Activated T-cell treated with anti-CD3 and anti-CD28 coated beads, Interleukin-2, amount 50 U/mL, for 4 hours (primary cell): Measurements from ENCODE around the gene PPM1M. TPM values are rescaled to one million over a fixed set of nuclear protein-coding genes. Genes with fewer than 3 reads are reported as not detected.
A peak's percentile ranks its signal among the peaks of the same experiment; 100 is the strongest.
"Not testable (repeated sequence)": the region's sequence is repeated elsewhere in the genome, so short reads cannot be mapped to it uniquely, and the experiment has no call there.

Experiments
- ATAC-seq, 2 donors: fragments of 200-7000 bp; cut with Tn5 transposase; one replicate each; pipeline ENCODE4 v1.10.0; 2021
- DNase-seq: peaks from one replicate; pipeline ENCODE4 v3.0.0-alpha.2; 2020
- H3K27me3 Mint-ChIP-seq: one replicate; pipeline ENCODE4 v1.8.0; 2021; ENCODE audit warnings: low read depth, mixed read lengths
- H3K36me3 Mint-ChIP-seq: one replicate; pipeline ENCODE4 v1.8.0; 2022; ENCODE audit warnings: mixed read lengths; ENCODE audit not compliant: insufficient read depth
- H3K4me1 Mint-ChIP-seq: one replicate; pipeline ENCODE4 v1.8.0; 2021; ENCODE audit warnings: low read depth, mixed read lengths
- H3K4me3 Mint-ChIP-seq: one replicate; pipeline ENCODE4 v1.8.0; 2021; ENCODE audit warnings: mild to moderate bottlenecking, moderate library complexity, mixed read lengths
- H3K9me3 Mint-ChIP-seq: one replicate; pipeline ENCODE4 v1.8.0; 2021; ENCODE audit warnings: mixed read lengths
- total RNA-seq, 3 donors: library from RNA; stranded (reverse); gene quantifications; one replicate each; pipeline ENCODE4 v1.2.1, GENCODE V29; 2021

PPM1M gene
- total RNA-seq, 3 donors from 2014 or later, result 26.6 to 40.0 (median 39.7) TPM

GRCh38 chr3:52278510-52279069 is 33.0 kb downstream of the PPM1M start, which contains the start of gene WDR82:
Gene WDR82 (minus strand): TSS chr3:52278649. CDS start chr3:52278361, 288 bp downstream.
- Mint-ChIP-seq H3K4me3 (peak within 1 kb of the TSS; percentile 95), H3K36me3 (peaks cover 21% of the 10 kb centered on the region), H3K4me1 (peaks cover 60% of the 10 kb centered on the region), H3K27me3 (no peaks in the 10 kb centered on the region), H3K9me3 (no peaks in the 10 kb centered on the region)
- ATAC-seq (peak; percentile 82 to 83), DNase-seq (peak; percentile 98)

GRCh38 chr3:52279596-52279995 is 34.0 kb downstream of the PPM1M start:
- Mint-ChIP-seq H3K9me3 (no peaks in the 10 kb centered on the region), H3K27me3 (no peaks in the 10 kb centered on the region), H3K4me1 (peaks cover 52% of the 10 kb centered on the region), H3K36me3 (peaks cover 15% of the 10 kb centered on the region), H3K4me3 (peak overlapping the region; percentile 95)
- DNase-seq (no peak), ATAC-seq (no peak)

GRCh38 chr3:52280050-52280461 is 34.5 kb downstream of the PPM1M start:
- no peaks in the 10 kb centered on the region for H3K9me3 Mint-ChIP-seq
- DNase-seq, result no peak

DNA sequence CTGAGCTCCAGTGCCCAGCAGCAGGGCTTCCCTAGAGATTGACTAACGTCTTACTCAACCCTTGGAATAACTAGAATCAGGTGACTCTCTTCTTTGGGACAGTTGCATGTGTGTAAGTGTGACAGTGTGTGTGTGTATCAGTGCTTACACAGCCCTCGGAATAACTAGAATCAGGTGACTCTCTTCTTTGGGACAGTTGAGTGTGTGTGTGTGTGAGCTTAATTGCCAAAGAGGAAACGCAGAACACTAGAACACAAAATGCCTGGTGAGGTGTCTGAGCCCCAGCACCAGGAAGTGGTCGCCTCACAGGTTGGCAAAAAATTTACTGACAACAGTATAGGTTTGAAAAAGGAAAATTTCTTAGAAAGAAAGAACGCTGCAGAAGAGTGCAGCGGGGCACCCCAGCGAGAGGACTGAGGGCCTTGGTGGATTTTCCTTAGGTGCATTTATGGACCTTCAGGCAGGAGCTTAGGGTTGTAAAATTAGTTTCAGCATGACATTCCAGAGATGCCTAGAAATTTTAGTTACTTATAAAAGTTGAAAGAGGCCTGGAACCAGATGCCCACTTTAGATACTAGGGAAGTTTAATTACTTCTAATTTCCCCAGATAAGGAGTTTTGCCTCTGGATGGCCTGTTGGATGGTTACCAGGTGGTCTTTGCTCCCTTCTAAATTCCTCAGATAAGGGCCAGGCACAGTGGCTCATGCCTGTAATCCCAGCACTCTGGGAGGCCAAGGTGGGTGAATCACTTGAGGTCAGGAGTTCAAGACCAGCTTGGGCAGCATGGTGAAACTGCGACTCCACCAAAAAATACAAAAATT is 36.6 kb downstream of the PPM1M start:
- ATAC-seq (no peak), DNase-seq (peak; percentile 24)
- H3K9me3 Mint-ChIP-seq, result no peaks in the 10 kb centered on the region
- peaks cover 4% of the 10 kb centered on the region for H3K36me3 Mint-ChIP-seq
- H3K4me3 Mint-ChIP-seq, result peak overlapping the region; percentile 45
- peaks cover 49% of the 10 kb centered on the region for H3K4me1 Mint-ChIP-seq
- H3K27me3 Mint-ChIP-seq, result no peaks in the 10 kb centered on the region

More at GRCh38 chr3:52280050-52280461, 34.5 kb downstream of the PPM1M start:
- no peak for ATAC-seq
- H3K27me3 Mint-ChIP-seq, result no peaks in the 10 kb centered on the region
- H3K4me3 Mint-ChIP-seq, result peak overlapping the region; percentile 95
- peaks cover 51% of the 10 kb centered on the region for H3K4me1 Mint-ChIP-seq
- H3K36me3 Mint-ChIP-seq, result peaks cover 15% of the 10 kb centered on the region

DNA sequence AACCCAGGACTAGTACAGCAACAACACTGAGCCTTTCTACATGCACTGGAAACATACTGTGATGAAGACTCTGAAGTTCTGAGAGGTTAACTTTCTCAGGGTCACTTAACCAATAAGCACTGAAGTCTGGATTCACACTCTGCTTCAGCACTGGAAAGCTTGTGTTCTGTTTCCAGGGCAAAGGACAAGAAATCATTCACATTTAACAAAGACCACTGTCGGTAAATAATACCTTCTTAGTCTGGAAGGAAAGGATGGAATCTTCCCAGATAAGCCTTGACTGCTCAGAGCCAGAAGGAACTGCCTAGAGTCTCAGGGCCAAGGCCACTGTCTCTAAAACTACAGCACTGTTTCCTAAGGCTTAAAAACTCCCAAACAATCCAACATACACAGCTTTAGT is 37.7 kb downstream of the PPM1M start:
- Mint-ChIP-seq H3K9me3 (no peaks in the 10 kb centered on the region), H3K27me3 (no peaks in the 10 kb centered on the region), H3K36me3 (no peaks in the 10 kb centered on the region), H3K4me3 (no peak overlapping the region), H3K4me1 (peaks cover 51% of the 10 kb centered on the region)
- DNase-seq (no peak), ATAC-seq (no peak)

GRCh38 chr3:52284051-52284450 is 38.5 kb downstream of the PPM1M start:
- not testable (repeated sequence) for H3K36me3 Mint-ChIP-seq, H3K27me3 Mint-ChIP-seq, H3K4me3 Mint-ChIP-seq, H3K9me3 Mint-ChIP-seq, DNase-seq, ATAC-seq
- peaks cover 55% of the 10 kb centered on the region for H3K4me1 Mint-ChIP-seq

DNA sequence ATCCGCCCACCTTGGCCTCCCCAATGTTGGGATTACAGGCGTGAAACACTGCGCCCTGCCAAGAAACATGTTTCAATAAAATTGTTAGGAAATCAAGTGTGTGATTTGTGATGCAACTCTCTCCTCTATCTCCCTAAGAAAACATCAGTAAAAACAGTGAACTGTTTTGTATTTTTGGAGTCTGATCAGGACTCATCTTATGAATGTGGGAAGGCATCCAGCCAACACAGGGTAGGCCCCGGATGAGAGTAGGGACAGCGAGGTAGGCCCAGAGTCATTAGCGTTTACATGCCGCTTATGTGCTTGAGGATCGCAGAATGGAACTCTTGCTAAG is 41.2 kb downstream of the PPM1M start:
- Mint-ChIP-seq H3K4me3 (peak overlapping the region; percentile 98), H3K9me3 (no peaks in the 10 kb centered on the region), H3K4me1 (peaks cover 45% of the 10 kb centered on the region), H3K27me3 (no peaks in the 10 kb centered on the region), H3K36me3 (peaks cover 4% of the 10 kb centered on the region)
- DNase-seq (no peak), ATAC-seq (no peak)

DNA sequence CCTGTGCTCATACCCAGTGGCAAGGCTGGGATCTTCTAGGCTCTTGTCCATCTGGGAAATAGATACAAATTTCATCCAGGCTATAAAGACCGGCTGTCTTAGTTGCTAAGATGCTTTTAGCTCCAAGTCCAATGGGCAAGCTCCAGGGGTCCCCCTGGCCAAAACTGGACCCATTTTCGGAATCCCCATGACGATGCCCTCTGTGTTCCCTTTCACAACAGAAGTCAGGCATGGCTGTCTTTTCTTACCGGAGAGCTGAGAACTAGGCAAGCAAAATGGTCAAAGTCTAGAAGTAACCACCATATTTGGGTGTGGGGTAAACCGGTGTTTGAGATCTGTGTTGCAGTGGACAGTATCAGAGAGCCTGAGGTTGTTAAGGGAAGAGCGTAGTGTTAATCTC is 43.1 kb downstream of the PPM1M start:
- Mint-ChIP-seq H3K36me3 (peaks cover 7% of the 10 kb centered on the region), H3K9me3 (no peaks in the 10 kb centered on the region), H3K4me3 (peak overlapping the region; percentile 98), H3K4me1 (peaks cover 29% of the 10 kb centered on the region), H3K27me3 (no peaks in the 10 kb centered on the region)
- DNase-seq, result no peak
- ATAC-seq, result no peak

DNA sequence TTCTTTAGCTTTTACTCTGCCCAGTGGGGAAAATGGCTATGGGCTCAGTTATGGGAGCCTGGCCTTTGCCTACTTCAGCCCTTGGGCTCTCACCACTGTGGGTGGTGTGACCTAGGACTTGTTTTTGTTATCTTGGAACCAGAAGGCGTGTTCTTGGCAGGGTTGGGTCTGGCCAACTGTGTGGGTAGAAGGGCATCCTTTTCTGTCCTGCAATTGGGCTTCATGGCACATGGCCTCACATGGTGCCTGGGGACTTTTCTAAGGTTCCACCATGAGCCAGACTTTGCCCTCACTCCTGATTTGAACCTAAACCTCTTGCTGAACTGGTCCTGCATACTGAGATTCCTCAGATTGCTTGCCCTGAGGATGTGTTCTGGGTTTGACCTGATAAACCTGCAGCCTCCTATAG is 43.8 kb downstream of the PPM1M start:
- no peaks in the 10 kb centered on the region for H3K9me3 Mint-ChIP-seq
- H3K27me3 Mint-ChIP-seq, result no peaks in the 10 kb centered on the region
- peak overlapping the region; percentile 33 for H3K4me3 Mint-ChIP-seq
- H3K4me1 Mint-ChIP-seq, result peaks cover 29% of the 10 kb centered on the region
- H3K36me3 Mint-ChIP-seq, result peaks cover 7% of the 10 kb centered on the region
- no peak for DNase-seq
- no peak for ATAC-seq

DNA sequence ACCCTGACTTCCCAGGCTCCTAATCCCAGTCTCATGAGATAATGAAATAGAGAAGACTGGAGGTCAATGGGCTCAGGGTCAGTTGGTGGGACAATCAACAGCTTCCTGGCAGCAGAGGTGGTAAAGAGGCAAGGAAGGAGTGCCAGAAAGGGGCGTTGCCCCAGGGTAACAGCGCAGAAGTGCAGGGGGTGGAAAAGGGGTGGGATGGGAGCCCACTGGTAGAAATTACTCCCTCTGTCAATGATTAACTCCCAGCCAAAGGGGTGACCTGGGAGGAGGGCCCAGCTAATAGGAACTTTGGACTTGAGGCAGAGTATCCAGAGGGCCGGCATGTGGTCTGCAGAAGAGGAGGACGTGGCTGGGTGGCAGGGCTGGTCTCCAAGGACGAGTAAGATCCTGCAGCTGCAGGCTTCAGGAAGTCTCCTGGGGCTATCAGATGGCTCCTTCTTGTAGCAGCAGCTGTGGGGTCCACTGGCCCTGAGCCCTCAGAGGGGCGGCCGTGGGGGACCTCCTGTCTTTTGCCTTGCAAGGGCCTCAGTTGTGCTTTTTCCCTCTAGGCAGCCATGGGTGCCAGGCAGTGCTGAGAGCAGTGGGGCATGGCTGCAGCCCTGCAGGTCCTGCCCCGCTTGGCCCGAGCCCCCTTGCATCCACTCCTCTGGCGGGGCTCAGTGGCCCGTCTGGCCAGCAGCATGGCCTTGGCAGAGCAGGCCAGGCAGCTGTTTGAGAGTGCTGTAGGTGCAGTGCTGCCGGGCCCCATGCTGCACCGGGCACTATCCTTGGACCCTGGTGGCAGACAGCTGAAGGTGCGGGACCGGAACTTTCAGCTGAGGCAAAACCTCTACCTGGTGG is 44.4 kb downstream of the PPM1M start:
- Mint-ChIP-seq H3K27me3 (no peaks in the 10 kb centered on the region), H3K36me3 (peaks cover 7% of the 10 kb centered on the region), H3K9me3 (no peaks in the 10 kb centered on the region), H3K4me3 (no peak overlapping the region), H3K4me1 (peaks cover 26% of the 10 kb centered on the region)
- ATAC-seq, result no peak
- no peak for DNase-seq

GRCh38 chr3:52290596-52291507 is 45.3 kb downstream of the PPM1M start:
- DNase-seq (no peak), ATAC-seq (no peak)
- Mint-ChIP-seq H3K4me3 (no peak overlapping the region), H3K4me1 (peaks cover 26% of the 10 kb centered on the region), H3K27me3 (no peaks in the 10 kb centered on the region), H3K36me3 (peaks cover 7% of the 10 kb centered on the region), H3K9me3 (no peaks in the 10 kb centered on the region)

DNA sequence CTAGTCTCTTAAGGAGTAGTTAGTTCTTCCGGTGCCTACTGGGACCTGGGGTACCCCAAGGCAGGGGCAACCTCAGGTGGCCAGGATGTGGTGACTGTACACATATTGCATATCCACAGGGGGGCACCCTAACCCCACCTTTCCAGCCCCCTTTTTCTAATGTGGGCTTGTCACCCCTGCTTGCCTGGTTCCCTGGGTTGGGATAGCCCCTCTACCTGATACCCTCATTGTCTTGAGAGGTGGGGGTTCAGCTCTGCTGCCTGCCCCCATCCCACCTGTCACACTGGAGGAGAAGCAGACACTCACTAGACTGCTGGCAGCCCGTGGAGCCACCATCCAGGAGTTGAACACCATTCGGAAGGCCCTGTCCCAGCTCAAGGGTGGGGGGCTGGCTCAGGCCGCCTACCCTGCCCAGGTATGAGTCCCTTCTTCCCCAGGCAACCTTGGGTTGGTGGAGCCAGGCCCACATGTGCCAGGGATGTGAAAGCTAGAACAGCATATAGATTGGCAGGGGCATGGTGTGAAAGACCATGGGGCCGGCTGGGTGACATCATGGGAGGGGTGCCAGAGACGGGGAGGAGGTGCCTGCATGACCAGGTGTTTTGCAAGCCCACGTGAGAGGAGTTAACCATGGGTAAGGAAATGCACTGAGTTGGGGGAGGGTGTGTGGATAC is 46.1 kb downstream of the PPM1M start:
- DNase-seq (peak; percentile 38), ATAC-seq (no peak)
- Mint-ChIP-seq H3K27me3 (no peaks in the 10 kb centered on the region), H3K4me3 (no peak overlapping the region), H3K4me1 (peaks cover 27% of the 10 kb centered on the region), H3K9me3 (no peaks in the 10 kb centered on the region), H3K36me3 (peaks cover 7% of the 10 kb centered on the region)
